ENCODE results near the gene ZNF442. TPM values are rescaled to one million over a fixed set of nuclear protein-coding genes. Genes with fewer than 3 reads are reported as not detected.
A peak's percentile ranks its signal among the peaks of the same experiment; 100 is the strongest.
"Not testable (repeated sequence)": the region's sequence is repeated elsewhere in the genome, so short reads cannot be mapped to it uniquely, and the experiment has no call there.

The ZNF442 gene
- total RNA-seq, 3 donors from 2014 or later, result 0.29 to 0.81 (median 0.73) TPM

DNA sequence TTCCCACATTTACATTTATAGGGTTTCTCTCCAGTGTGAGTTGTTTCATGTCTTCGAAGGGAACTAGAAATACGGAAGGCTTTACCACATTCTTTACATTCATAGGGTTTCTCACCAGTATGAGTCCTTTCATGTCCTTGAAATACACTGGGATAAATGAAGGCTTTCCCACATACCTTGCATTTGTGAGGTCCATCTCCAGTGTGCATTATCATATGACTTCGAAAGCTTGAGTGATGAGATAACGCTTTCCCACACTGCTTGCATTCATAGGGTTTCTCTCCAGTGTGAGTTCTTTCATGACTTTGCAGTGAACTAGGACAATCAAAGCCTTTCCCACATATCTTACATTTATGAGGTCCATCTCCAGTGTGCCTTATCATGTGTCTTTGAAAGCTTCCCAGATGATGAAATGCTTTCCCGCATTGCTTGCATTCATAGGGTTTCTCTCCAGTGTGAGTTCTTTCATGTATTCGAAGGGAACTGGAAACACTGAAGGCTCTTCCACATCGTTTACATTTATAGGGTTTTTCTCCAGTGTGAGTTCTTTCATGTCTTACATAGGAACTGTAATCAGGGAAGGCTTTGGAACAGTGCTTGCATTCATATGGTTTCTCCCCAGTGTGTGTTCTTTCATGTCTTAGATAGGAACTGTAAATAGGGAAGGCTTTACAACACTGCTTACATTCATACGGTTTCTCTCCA lies 15.1 kb downstream of the ZNF442 start:
- DNase-seq, result no peak
- Mint-ChIP-seq H3K4me1 (ENCODE audit: low read depth) (no peaks in the 10 kb centered on the region), H3K36me3 (ENCODE audit: insufficient read depth) (peaks cover 33% of the 10 kb centered on the region), H3K4me3 (no peak overlapping the region), H3K27me3 (ENCODE audit: low read depth) (no peaks in the 10 kb centered on the region), H3K9me3 (peaks cover 53% of the 10 kb centered on the region)
- no peak for ATAC-seq

DNA sequence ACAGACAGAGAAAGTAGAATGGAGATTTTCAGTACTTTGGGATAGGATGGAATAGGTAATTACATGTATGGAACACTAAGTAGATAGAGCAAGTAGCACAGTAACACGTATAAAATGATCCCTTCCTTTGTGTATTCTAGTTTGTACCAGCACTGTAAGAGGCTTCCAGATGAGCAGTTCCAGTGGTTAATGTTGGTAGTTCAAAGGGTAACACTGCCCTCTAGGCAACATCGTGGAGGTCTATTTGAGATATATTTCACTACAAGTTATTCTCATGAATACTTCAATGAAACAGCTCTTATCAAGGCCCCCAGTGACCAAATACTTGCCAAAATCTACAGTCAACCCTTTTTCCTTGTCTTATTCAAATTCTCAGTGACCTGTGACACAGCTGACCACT lies 18.6 kb downstream of the ZNF442 start:
- Mint-ChIP-seq H3K4me3 (no peak overlapping the region), H3K27me3 (ENCODE audit: low read depth) (no peaks in the 10 kb centered on the region), H3K4me1 (ENCODE audit: low read depth) (no peaks in the 10 kb centered on the region), H3K9me3 (peaks cover 27% of the 10 kb centered on the region), H3K36me3 (ENCODE audit: insufficient read depth) (peaks cover 18% of the 10 kb centered on the region)
- DNase-seq, result no peak
- no peak for ATAC-seq

DNA sequence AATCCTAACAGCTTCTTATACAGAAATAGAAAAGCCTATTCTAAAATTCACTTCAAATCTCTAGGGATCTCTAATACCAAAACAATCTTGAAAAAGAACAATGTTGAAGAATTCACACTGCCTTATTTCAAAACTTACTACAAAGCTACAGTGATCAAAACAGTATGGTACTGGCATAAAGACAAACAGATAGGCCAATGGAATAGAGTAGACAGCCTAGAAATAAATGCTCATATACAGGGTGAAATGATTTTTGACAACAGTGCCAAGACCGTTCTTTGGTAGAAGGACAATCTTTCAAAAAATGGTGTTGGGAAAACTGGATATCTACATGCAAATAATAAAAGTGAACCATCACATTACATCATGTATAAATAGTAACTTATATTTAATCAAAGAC lies 20.3 kb downstream of the ZNF442 start:
- H3K36me3 Mint-ChIP-seq (ENCODE audit: insufficient read depth), result peaks cover 7% of the 10 kb centered on the region
- H3K4me1 Mint-ChIP-seq (ENCODE audit: low read depth), result no peaks in the 10 kb centered on the region
- no peak overlapping the region for H3K4me3 Mint-ChIP-seq
- peaks cover 24% of the 10 kb centered on the region for H3K9me3 Mint-ChIP-seq
- H3K27me3 Mint-ChIP-seq (ENCODE audit: low read depth), result no peaks in the 10 kb centered on the region
- no peak for DNase-seq
- no peak for ATAC-seq

DNA sequence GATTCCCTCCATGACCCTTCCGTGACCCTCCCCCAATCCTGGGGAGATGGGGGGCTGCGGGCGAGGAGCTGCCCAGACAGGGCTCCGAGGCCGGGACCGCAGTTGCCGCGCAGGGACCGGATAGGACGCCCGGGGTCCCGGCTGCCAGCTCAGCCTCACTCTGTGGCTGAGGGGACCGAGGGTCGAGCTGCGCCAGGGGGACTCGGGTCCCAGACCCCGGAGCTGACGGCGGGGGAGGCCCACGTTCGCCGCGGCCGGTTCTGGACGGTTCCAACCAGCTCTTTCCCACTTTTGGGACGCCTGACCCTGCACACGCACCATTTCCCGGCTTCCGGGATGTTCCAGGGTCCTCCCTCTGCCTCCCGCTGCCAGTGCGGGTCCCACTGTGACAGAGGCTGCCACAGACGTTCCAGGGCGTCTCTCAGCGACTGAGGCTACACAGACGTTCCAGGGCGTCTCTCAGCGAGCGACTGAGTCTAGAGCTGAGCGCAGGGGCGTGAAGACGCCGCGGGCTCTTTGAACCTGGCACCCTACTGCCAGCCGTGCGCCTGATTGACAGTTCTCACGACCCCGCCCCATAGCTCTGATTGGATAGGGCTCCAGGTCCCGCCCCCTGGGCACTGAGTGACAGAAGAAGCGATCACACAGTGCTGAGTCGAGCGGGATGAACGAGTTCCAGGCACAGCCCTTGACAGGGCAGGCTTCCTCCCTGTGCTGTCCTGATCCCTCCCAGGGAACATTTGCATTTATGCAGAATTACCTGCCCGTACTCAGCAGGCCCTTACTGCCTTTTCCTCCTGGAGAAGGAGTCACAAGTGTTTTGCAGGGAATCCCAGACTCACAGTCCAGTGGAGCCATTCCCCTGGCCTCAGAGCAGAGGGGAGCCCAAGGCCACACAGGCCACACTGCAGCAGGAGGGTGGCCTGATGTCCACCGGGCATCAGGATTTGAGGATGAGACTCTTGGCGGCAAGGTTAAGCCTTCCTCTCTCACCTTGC lies 32.0 kb downstream of the ZNF442 start, which contains the start of gene ZNF563:
ZNF563 (minus strand) TSS at position 472 of the 998 bp plus-strand sequence; CDS start at position 321, 151 bp downstream.
- DNase-seq, result peak; percentile 98
- Mint-ChIP-seq H3K9me3 (no peaks in the 10 kb centered on the region), H3K27me3 (ENCODE audit: low read depth) (no peaks in the 10 kb centered on the region), H3K36me3 (ENCODE audit: insufficient read depth) (peaks cover 2% of the 10 kb centered on the region), H3K4me1 (ENCODE audit: low read depth) (peaks cover 39% of the 10 kb centered on the region), H3K4me3 (peak within 1 kb of the TSS; percentile 95)
- peak; percentile 97 to 99 for ATAC-seq

DNA sequence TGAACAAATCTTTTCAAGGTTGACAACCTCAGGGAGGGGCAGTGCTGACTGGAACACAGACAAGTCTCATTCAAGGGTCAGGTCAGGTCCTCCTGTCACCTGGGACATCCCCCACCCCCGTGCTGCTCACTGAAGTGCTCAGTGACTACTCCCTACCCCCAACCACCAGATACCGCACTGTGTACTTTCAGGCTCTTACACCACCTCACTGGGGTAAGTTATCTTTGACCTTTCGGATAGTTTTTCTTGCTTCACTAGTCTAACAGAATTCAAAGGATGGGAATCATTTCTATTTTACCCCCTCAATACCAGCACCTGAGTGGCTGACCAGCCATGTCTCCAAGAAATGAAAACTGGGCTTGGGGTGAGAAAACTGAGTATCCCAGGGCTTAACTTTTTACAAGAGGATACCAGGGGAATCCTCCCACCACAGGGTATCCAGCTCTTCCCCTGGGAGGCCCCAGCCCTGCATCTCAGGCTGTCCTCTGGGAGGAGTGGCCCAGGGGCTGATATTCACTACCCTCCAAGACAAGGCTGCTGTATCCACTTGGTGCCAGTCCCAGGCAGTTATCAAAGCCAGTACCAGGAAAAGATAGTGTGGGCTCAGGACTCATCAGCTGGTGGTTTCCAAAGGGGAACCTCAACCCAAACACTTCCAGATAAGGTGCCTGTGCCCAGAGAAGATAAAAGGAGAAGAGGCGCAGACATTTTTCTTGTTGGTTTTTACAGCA lies 34.1 kb downstream of the ZNF442 start:
- peak; percentile 45 to 64 for ATAC-seq

DNA sequence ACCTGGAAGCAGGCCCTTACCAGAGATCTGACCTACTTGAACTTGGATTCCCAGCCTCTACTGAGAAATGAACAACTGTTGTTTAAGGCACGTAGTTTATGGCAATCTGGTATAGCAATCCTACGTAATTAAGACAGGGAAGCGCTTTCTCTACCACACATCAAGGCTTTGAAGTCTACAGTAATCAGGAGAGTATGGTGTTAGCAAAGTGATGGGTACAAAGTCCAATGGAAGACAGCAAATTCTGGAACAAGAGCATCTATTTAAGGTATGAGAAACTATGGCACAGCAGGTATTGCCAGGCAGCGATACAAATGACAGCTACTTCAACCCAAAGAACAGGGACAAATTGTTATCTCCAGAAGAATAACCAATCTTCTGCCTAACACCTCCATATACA lies 35.1 kb downstream of the ZNF442 start:
- Mint-ChIP-seq H3K4me1 (ENCODE audit: low read depth) (peaks cover 44% of the 10 kb centered on the region), H3K27me3 (ENCODE audit: low read depth) (no peaks in the 10 kb centered on the region), H3K9me3 (no peaks in the 10 kb centered on the region), H3K4me3 (no peak overlapping the region), H3K36me3 (ENCODE audit: insufficient read depth) (peaks cover 6% of the 10 kb centered on the region)
- DNase-seq, result no peak
- no peak for ATAC-seq

More for the DNA sequence above, 34.1 kb downstream of the ZNF442 start:
- H3K4me3 Mint-ChIP-seq, result peak overlapping the region; percentile 95
- H3K9me3 Mint-ChIP-seq, result no peaks in the 10 kb centered on the region
- no peaks in the 10 kb centered on the region for H3K27me3 Mint-ChIP-seq (ENCODE audit: low read depth)
- peaks cover 40% of the 10 kb centered on the region for H3K4me1 Mint-ChIP-seq (ENCODE audit: low read depth)
- DNase-seq, result peak; percentile 74
- H3K36me3 Mint-ChIP-seq (ENCODE audit: insufficient read depth), result peaks cover 2% of the 10 kb centered on the region

DNA sequence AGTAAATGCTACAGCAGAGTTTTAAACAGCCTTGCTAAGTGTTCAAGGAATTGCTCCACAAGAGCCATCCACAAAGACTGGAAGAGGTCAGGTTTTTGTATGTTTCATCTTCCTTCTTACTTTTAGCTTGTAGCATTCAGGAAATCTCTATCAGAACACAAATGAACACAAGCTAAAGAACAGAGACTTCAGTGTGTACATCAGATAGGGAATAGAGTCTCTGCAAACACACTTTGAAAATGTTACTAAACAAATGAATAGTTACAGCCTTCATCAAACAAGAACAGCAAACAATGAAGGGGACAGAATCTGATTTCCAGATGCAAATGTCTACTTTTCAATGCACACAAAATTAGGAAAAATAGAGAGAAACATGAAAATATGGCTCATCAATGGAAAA lies 39.8 kb downstream of the ZNF442 start:
- peaks cover 20% of the 10 kb centered on the region for H3K4me1 Mint-ChIP-seq (ENCODE audit: low read depth)
- H3K27me3 Mint-ChIP-seq (ENCODE audit: low read depth), result no peaks in the 10 kb centered on the region
- H3K36me3 Mint-ChIP-seq (ENCODE audit: insufficient read depth), result peaks cover 27% of the 10 kb centered on the region
- H3K4me3 Mint-ChIP-seq, result no peak overlapping the region
- ATAC-seq (no peak), DNase-seq (no peak)
- H3K9me3 Mint-ChIP-seq, result peaks cover 6% of the 10 kb centered on the region

DNA sequence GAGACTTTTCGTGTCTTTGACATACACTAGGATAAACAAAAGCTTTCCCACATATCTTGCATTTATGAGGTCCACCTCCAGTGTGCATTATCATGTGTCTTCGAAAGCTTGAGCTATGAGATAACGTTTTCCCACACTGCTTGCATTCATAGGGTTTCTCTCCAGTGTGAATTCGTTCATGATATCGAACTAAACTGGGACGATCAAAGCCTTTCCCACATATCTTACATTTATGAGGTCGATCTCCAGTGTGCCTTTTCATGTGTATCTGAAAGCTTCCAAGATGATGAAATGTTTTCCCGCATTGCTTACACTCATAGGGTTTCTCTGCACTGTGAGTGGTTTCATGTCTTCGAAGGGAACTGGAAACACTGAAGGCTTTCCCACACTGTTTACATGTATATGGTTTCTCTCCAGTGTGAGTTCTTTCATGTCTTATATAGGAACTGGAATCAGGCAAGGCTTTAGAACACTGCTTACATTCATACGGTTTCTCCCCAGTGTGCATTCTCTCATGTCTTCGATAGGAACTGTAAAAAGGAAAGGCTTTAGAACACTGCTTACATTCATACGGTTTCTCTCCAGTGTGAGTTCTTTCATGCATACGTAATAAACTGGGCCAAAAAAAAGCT lies 46.6 kb downstream of the ZNF442 start:
- H3K4me1 Mint-ChIP-seq (ENCODE audit: low read depth), result peaks cover 3% of the 10 kb centered on the region
- H3K36me3 Mint-ChIP-seq (ENCODE audit: insufficient read depth), result peaks cover 40% of the 10 kb centered on the region
- no peak overlapping the region for H3K4me3 Mint-ChIP-seq
- DNase-seq (no peak), ATAC-seq (no peak)
- peaks cover 20% of the 10 kb centered on the region for H3K9me3 Mint-ChIP-seq
- H3K27me3 Mint-ChIP-seq (ENCODE audit: low read depth), result no peaks in the 10 kb centered on the region

DNA sequence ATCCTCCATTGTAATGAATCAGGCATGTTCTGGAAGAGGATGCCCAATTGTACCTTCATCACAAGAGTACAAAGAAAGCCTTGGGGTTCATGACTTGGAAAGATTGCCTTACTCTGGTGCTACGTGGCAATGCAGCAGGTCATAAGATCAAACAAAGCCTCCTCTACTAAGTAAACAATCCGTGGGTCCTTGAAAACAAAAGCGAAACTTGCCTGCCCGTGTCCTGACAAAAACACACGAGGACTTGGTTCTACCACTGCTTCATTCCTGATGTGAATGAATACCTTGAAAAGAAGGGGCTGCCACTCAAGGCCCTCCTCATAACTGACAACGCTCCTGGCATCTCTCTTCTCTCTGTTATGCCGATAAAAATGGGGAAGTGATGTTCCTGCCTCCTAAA lies 50.9 kb downstream of the ZNF442 start:
- Mint-ChIP-seq H3K4me3 (no peak overlapping the region), H3K4me1 (ENCODE audit: low read depth) (peaks cover 3% of the 10 kb centered on the region), H3K27me3 (ENCODE audit: low read depth) (no peaks in the 10 kb centered on the region), H3K36me3 (ENCODE audit: insufficient read depth) (peaks cover 22% of the 10 kb centered on the region), H3K9me3 (peaks cover 12% of the 10 kb centered on the region)
- no peak for ATAC-seq
- DNase-seq, result no peak

DNA sequence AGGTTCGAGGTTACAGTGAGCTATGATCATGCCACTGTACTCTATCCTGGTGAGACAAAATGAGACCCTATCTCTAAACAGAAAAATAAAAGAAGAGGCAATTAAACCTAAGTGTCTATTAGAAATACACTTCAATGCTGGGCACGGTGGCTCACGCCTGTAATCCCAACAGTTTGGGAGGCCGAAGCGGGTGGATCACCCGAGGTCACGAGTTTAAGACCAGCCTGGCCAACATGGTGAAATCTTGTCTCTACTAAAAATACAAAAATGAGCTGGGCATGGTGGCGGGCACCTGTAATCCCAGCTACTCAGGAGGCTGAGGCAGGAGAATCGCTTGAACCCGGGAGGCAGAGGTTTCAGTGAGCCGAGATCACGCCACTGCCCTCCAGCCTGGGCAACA lies 56.6 kb downstream of the ZNF442 start:
- not testable (repeated sequence) for DNase-seq; H3K9me3 Mint-ChIP-seq; H3K4me1 Mint-ChIP-seq (ENCODE audit: low read depth); H3K27me3 Mint-ChIP-seq (ENCODE audit: low read depth); ATAC-seq; H3K4me3 Mint-ChIP-seq; H3K36me3 Mint-ChIP-seq (ENCODE audit: insufficient read depth)

Other genes starting within 250 kb of the ZNF442 start
- 1 to 10 TPM; 1.0 to 2.5 (median 1.2) TPM for gene ZNF20, start 225.3 kb downstream of the ZNF442 start, total RNA-seq
- 1 to 10 TPM in 2 of 3 donors, under 1 TPM in 1; 0.98 to 1.6 (median 1.1) TPM for gene ZNF625, start 208.9 kb downstream of the ZNF442 start, total RNA-seq
- 10 to 100 TPM in 1 of 3 donors, 1 to 10 TPM in 2; 9.7 to 11.6 (median 9.8) TPM for gene ZNF136, start 202.6 kb downstream of the ZNF442 start, total RNA-seq
- gene ZNF44, start 70.8 kb downstream of the ZNF442 start, total RNA-seq, result 1 to 10 TPM; 4.9 to 7.1 (median 6.1) TPM
- gene ZNF563, start 32.0 kb downstream of the ZNF442 start, total RNA-seq, result 1 to 10 TPM; 1.3 to 1.6 (median 1.4) TPM
- 1 to 10 TPM; 1.9 to 2.1 (median 2.0) TPM for gene ZNF799, start 35.6 kb upstream of the ZNF442 start, total RNA-seq
- gene ZNF443, start 75.3 kb upstream of the ZNF442 start, total RNA-seq, result 1 to 10 TPM; 2.2 to 2.4 (median 2.3) TPM
- 1 to 10 TPM in 1 of 3 donors, under 1 TPM in 2; 0.58 to 1.4 (median 0.87) TPM for gene ZNF709, start 119.1 kb upstream of the ZNF442 start, total RNA-seq
- gene ZNF564, start 185.8 kb upstream of the ZNF442 start, total RNA-seq, result 1 to 10 TPM; 2.6 to 5.1 (median 4.9) TPM
- gene ZNF490, start 245.1 kb upstream of the ZNF442 start, total RNA-seq, result 1 to 10 TPM; 7.2 to 7.8 (median 7.5) TPM
- gene ZNF791, start 245.2 kb upstream of the ZNF442 start, total RNA-seq, result 10 to 100 TPM; 13.3 to 19.5 (median 13.8) TPM